ENCODE data around the gene PTPRD.

The PTPRD gene

GRCh38 chr9:9231946-9232345, 1380.9 kb downstream of the PTPRD start:
- DNase-seq, result no peak

DNA sequence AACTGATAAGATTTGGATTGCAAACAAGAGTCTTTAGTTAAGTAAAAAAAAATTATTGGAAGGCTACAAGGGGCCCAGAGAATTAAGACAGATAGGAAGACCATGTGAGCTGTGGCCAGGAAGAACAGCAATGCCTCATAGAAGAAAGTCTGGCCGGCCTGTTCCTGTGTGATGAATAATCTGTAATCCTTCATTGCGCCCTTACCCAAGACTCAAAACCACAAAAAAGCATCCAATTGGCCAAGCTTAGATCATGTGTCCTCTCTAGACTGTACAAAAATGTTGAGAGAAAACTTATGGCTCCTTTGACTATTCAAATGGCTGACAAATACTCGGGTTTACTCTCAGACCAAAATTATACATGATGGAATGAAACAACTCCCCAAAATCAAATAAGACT, 1383.5 kb downstream of the PTPRD start:
- DNase-seq, result no peak

GRCh38 chr9:9223175-9223574, 1389.6 kb downstream of the PTPRD start:
- DNase-seq, result no peak

- no peak for DNase-seq
These were observed 1390.1 kb downstream of the PTPRD start for GRCh38 chr9:9222730-9223129.

GRCh38 chr9:9216934-9217333, 1395.9 kb downstream of the PTPRD start:
- DNase-seq, result no peak

- DNase-seq, result no peak
These were observed 1397.8 kb downstream of the PTPRD start for GRCh38 chr9:9215050-9215449.

DNA sequence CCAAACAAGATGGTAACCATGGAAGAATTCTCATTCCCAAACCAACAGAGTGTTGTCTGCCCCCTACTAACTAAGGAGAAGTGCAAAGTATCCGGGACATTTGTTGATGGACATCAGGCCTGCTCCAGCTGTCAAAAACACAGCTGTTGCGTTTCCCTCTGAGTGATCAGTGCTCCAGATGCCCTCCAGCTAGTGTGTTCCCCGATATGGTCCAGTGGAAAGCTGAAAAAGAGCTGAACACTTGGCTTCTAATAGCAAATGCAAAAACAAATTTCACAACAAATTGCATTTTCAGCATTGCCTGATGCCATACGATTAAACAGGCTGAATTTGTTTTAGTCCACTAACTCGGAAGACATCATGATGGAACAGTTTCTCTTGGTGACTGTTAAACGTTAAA, 1398.7 kb downstream of the PTPRD start:
- DNase-seq, result no peak

- DNase-seq, result no peak
These were observed 1399.8 kb downstream of the PTPRD start for GRCh38 chr9:9212963-9213362.

DNA sequence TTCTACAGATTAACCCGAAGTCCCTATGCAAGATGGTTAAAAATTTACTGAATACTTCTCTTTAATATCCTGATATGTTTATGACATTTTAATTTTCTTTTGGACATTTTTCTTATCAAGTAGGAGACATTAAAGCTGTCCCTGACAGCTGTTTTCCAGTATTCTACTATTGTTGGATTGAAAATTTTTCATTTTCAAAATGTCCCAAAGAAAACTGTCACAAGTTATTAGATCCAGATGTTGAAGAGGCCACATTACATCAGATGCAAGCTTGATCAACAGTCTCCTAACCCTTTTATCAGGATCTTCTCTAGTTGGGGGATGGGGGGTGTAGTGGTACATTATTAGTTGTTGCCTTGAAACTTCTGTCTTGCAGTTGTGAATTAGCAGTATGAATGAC, 1410.5 kb downstream of the PTPRD start:
- DNase-seq, result no peak

DNA sequence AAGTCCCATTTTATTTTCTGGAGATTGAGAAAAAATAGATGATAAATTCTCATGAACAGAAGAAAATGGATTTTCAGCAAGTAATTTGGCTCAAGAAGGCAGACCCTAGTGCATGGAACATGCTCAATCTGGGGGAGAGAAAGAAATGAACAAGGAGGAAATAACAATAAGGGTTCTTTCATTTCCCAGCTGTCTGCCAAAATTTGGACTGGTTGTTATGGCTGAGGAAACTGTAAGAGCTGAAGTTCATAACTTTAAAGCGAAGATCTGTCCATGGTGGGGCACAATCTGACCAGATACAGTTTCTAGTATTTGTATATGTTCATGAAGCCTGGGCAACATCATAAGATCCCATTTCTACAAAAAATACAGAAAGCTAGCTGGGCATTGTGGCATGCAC, 1426.7 kb downstream of the PTPRD start:
- DNase-seq, result no peak

- DNase-seq, result no peak
These were observed 1430.4 kb downstream of the PTPRD start for GRCh38 chr9:9182431-9182830.

DNA sequence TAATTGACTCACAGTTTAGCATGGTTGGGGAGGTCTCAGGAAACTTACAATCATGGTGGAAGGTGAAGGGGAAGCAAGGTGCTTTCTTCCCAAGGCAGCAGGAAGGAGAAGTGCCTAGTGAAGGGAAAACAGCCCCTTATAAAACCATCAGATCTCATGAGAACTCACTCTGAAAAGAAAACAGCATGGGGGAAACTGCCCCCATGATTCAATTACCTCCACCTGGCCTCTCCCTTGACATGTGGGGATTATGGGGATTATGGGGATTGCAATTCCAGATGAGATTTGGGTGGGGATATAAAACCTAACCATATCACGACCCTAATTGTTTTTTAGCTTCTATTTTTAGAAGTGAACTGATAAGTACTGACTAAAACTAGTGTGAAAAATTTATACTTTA, 1435.7 kb downstream of the PTPRD start:
- no peak for DNase-seq

GRCh38 chr9:9174358-9174757, 1438.4 kb downstream of the PTPRD start:
- no peak for DNase-seq

- no peak for DNase-seq
These were observed 1439.5 kb downstream of the PTPRD start for GRCh38 chr9:9173264-9173663.

- no peak for DNase-seq
These were observed 1442.2 kb downstream of the PTPRD start for GRCh38 chr9:9170439-9171134.

- no peak for DNase-seq
These were observed 1470.8 kb downstream of the PTPRD start for GRCh38 chr9:9142001-9142400.

GRCh38 chr9:9133526-9133925, 1479.3 kb downstream of the PTPRD start:
- DNase-seq, result no peak

- DNase-seq, result no peak
These were observed 1488.2 kb downstream of the PTPRD start for GRCh38 chr9:9124616-9125015.

DNA sequence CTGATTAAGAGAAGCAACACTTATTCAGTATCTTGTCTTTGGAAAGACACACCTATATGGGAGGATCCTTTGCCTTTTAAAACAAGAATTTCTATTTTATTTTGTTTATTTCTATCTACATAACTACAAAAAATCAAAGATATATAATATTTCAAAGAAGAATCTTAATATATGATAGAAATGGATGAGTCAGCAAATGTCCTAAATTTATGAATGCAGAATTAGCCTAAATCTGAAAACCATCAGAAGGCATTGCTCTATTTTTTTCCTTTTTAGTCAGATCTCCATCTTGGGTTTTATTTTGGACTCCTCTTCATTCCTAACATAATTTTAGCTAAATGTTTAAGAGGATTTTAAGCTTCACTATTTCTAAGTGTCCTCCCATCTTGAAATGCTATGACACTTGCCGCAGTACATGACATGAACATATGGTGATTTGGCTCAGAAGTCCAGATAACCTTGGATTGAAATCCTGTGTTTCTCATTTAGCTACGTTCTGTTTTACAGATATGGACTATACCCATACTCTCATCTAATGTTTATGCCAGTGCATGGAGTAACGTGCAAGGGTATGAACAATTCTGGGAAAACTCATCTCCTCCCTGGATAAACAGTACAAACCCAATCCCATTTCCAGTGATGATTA, 1490.4 kb downstream of the PTPRD start:
- DNase-seq, result no peak

DNA sequence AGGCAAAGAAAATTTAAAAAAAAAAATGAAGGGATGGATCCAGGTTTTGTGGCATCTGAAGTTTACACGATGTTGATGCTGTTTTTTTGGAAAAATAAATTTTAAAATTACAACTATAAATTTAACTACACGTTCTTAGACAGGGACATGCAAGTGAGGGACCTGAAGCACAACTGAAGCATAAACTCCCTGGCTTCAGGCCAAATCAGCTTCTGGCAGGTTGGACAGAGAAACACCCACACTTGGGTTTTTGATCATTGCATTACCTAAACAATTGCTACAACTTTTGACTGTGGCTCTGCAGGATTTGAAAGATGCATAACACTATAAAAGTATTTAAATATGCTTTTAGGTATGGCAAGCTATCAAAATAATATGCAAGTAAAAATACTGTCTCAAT, 1494.9 kb downstream of the PTPRD start:
- DNase-seq, result no peak

DNA sequence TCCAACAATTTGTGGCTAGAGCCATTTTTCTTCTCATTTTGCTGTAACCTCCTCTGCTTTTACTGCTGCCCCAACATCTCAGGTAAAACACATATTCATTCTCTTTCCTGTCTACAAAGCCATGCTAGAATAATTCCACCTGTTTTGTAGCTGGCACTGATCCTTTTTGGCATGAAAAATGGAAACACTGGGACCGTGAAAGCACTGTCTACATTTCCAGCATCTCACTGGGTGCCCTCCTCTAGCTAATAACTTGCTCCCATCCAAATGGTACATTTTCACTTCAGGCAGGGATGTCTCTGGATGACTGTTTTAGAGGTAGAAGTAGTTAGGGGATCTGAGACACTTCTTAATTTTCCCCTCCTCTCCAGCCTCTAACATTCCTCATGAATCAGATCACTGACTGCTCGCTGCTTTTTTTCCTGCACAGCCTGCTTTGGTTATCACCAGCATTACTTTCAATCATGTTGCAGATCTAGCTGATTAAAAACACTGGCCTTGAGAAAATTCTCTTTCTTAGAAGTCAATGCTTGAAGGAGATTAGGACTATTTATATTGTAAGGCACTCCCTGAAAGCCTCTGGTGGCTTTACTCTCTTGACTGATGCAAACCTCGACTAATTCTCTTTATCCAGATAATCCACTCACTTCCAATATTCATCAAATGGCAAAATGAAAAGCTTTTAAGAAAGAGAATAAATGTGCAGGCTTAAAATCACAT, 1500.6 kb downstream of the PTPRD start:
- no peak for DNase-seq

GRCh38 chr9:9108641-9109040, 1504.2 kb downstream of the PTPRD start:
- no peak for DNase-seq

DNA sequence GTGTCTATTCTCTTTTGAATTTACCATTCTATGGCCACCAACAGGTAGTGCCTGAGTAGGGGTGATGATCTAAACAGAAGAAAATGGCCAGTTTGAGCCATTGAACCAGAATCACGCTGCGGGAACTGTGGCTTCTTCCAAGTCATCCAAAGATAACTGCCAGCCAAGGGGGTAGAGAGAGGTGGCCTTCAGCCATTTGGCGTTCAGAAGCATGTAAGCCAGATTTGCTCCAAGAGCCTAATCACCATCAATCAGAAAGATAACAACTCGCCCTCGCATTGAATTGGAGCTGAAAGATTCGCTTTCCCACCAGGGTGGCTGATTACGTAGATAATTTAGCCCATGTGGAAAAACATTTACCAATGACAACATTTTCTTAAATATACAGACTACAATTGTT, 1510.5 kb downstream of the PTPRD start:
- no peak for DNase-seq

- DNase-seq, result no peak
These were observed 1512.7 kb downstream of the PTPRD start for GRCh38 chr9:9100070-9100469.

All from SW 1271 (cell line).